ENCODE measurements around the gene VEZF1.
"Not testable (repeated sequence)": the region's sequence is repeated elsewhere in the genome, so short reads cannot be mapped to it uniquely, and the experiment has no call there.

Gene VEZF1

DNA sequence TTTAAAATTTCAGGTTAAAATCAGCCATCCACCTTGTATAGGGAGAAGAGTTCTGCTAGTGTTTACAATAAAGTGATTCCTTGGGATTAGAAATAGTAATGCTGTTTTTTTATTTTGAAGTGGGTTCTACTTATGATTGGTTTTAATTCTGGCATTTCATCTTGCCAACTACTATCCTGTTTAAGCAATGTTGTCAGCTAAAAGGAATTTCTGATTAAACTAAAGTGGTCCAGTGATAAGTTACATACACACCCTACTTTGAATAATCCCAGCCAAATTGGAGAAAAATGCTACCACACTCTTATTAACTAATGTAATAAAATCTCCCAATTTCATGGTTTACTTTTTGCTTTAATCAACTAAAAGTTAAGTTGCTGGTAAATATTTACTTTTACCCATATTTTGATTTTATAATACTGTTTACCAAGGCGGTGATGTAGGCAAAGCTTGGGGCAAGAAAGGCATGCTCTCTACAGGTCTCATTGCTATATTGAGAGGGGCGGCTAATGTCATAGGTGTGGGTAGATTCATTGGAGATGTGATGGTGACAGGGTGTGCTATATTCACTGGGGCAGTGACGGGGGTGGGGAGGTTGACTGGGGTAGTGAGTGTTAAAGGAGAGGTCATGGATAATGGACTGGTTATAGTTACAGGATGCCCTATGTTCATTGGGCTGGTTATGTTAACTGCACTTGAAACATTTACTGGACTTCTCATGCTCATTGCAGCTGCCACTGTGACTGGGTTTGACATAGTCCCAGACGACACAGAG lies 13.8 kb downstream of the VEZF1 start:
- not testable (repeated sequence) for DNase-seq

GRCh38 chr17:57972151-57972550 lies 15.9 kb downstream of the VEZF1 start:
- no peak for DNase-seq

DNA sequence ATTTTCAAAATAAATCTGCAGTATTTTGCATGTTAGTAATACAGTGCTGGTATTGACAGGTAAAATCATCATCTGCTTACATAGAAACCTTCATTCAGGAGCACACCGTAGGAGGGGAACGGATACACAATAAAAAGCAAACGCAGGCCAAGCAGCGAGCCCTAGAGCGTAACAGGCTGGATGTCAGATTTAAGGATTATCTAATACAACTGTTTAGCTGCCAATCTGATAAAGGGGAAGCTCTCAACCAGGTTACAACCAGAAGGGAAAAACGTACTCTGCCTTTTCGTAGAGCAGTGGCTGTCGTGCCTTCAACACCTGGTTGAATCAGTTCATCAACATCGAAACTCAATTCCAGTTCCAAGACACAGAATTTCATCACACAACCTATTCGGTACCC lies 16.5 kb downstream of the VEZF1 start:
- DNase-seq, result no peak

DNA sequence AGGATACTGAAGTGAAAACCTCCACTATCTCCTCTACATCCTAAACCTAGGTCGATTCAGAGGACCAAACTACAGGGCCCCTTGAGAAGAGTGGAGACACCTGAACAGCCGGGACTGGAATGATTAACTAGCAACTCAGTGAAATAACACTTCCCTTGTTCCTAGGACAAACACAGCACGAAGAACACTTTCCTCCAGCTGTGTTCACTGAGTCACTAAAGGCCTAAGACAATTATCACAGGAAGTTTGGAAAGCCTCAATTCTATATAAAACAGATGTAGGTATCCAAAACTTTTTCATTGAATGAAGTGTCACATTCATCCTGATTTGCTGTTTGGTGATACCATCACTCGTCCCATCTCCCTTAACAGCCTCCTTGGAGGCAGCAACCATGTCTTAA lies 17.3 kb downstream of the VEZF1 start:
- no peak for DNase-seq

- no peak for DNase-seq
Measured at GRCh38 chr17:57968456-57968855, 19.6 kb downstream of the VEZF1 start.

GRCh38 chr17:57966875-57967274 lies 21.2 kb downstream of the VEZF1 start:
- no peak for DNase-seq

- DNase-seq, result no peak
Measured at GRCh38 chr17:57966246-57966645, 21.8 kb downstream of the VEZF1 start.

DNA sequence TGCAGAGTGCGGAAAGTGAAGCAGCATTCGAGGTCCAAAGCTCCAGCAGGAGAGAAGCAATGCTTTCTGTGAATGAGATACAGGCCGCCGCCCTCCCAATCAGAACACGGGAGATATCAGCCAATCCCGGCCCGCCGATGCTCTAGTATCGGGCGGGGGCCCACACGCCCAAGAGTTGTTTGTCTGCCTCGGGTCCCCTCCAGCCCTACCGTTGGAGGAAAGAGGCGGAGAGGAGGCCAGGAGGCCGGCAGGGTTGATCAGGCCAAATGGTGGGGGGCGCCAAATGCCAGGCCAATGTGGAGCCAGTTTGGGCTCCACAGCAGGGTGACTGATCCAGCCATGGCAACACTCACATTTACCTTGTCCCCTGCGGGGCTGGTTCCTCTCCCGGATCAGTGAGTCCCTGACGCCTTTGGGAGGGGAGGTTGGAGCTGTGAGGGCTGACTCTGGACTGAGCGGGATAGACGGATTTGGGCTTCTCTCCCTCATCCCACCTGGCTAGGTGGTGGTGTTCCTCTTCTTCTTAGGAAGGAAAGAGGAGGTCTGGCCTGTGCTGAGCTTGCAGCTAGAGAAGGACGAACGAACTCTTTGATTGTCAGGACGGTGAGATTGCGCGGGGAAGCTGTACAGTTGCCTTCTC lies 22.4 kb downstream of the VEZF1 start:
- no peak for DNase-seq

- peak; percentile 45 for DNase-seq
Measured at GRCh38 chr17:57963149-57963511, 24.9 kb downstream of the VEZF1 start.

DNA sequence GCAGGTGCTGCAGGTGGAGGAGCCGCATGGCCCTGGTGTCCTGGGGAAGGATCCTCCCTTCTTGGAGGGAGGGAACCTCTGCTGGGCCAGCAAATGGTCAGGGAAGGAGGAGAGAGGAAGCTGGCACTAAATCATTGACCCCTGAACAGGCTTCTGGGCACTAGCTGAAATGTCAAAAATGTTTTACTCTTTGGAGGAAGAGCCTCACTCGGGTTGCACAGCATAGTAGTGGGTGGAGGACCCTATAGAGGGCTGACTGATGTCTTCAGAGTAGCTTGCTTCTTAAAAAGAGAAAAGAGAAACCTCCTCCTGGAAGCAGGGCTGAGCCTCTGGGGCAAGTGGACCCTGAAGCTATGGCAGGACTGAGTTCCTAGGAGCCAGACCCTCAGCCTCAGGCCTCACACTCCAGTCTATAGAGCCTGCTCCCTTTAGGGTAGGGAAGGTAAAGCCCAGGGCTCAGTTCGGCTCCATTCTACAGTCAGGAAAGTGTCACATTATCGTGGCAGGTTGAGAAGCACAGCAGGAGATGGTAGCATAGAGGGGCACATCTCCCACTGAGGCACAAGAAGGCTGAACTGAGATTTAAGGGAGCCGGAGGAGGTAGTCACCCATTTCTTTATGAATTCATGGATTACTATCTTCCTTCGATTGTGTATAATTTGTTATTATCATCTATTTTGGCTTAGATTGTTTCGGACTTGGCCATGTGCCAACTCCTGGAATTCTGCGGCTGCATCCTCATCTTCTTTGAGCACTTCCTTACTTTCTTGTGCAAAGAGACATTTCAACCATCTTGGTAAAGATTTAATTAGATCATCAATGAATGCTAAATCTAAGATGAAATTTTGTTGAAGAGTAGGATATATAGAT lies 25.5 kb downstream of the VEZF1 start:
- DNase-seq, result no peak

DNA sequence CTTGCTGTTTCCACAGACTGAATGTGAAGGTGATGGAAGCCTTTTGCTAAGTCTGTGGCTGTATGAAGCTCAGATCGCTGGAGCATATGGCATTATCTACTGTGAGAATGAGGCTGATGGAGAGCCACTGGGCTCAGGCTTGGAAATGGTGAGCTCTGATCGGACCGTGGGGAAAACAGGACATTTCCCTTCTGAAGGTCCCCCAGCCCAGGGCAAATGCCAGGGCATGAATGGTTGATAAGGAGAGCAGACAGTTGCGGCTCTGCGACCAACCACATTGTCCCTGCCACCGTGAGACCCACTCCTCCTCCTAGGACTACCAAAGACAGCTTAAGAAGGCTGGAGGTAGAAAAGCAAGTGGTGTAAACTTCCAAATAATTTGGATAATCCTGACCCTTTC lies 28.1 kb downstream of the VEZF1 start:
- no peak for DNase-seq

DNA sequence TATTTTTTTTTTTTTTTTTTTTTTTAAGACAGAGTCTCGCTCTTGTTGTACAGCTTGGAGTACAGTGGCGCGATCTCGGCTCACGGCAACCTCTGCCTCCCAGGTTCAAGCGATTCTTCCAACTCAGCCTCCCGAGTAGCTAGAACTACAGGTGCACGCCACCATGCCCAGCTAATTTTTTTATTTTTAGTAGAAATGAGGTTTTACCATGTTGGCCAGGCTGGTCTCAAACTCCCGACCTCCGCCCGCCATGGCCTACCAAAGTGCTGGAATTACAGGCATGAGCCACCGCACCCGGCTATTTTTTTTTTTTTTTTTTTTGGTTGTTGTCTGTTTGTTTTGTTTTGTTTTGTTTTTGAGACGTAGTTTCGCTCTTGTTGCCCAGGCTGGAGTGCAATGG lies 29.7 kb downstream of the VEZF1 start:
- DNase-seq, result not testable (repeated sequence)

DNA sequence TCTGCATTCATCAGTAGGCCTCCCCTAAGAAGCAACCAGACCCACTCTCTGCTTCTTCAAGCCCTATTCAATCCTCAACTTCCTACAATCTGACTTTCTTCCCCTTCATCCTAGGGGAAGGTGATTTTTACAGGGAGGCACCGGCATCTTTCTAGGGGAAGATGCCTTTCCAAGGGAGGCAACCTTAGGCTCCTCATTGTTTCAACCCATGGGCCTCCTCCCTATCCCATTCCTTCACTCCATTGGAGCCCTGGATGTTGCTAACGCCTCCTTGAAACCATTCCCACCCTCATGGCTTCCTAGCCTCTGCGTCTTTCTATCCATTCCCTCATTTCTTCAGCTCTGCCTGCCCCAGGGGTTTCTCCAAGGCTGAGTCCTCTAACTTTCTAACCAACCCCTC lies 30.2 kb downstream of the VEZF1 start:
- DNase-seq, result no peak

GRCh38 chr17:57957120-57957850 lies 30.8 kb downstream of the VEZF1 start:
- no peak for DNase-seq

DNA sequence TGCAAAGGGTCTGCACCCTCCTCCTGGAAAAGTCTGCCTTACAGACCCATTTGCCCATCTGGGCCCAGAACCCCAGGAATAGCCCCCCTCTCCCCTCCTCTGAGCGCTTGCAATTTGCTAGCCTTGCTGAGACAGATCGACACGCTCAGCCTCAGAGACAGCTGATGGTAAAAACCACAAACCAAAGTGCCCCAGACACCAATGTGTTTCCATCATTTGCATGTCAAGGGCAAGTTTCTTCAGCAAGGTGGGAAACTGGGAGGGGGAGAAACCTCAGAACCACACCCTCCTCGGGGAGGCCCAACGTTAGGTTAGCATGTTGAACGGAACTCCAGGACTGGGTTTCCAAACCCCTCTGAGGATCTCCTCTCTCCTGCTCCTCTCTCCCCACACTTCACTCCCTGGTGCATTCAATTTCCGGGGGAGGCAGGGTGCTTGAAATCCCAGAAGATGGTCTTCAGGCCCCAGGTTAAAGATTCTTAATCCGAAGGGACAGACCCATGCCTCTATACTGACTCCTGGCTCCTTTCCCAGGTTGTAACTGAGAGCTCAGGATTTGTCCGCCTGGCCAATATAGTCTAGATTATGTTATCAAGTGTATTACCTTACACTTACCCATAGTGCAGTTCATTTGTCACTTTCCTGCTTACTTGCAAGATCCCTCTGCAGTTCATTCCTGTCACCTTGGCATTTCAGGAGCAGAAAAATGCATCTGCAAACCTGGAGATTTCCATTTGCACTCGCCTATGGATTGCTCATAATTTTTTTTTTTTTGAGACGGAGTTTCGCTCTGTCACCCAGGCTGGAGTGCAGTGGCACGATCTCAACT lies 31.5 kb downstream of the VEZF1 start:
- DNase-seq, result peak; percentile 42

GRCh38 chr17:57955183-57955931 lies 32.7 kb downstream of the VEZF1 start, which contains the start of gene CUEDC1:
TSS of gene CUEDC1 (minus strand) at chr17:57955412. CDS start at chr17:57885564, 69,848 bp downstream.
- peak; percentile 73 for DNase-seq

- peak; percentile 88 for DNase-seq
Measured at GRCh38 chr17:57954397-57955182, 33.5 kb downstream of the VEZF1 start.

- DNase-seq, result no peak
Measured at GRCh38 chr17:57953705-57954396, 34.2 kb downstream of the VEZF1 start.

DNA sequence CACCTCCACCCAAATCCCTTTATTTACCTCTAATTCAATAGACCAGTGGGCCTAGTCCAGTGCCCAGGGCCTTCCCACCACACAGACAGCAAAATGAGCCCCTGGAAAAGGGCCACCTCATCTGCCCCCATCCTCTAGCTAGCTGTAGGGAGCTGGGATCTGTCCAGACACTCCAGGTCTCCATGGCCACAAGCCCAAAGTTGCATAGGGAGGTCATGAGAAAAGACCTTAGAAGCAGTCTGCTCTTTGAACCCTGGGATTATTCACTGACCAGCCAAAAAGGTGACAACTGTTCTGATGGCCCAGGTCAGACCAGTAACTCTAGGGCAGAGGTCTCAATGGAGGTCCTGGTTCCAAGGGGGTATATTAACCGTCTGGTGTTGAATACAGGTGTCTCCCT lies 34.8 kb downstream of the VEZF1 start:
- no peak for DNase-seq

GRCh38 chr17:57949649-57950048 lies 38.4 kb downstream of the VEZF1 start:
- no peak for DNase-seq

Measured in NCI-H2171 (cell line).